SJCRH30 (cell line): ENCODE results near the gene NSRP1. TPM values are rescaled to one million over a fixed set of nuclear protein-coding genes. Genes with fewer than 3 reads are reported as not detected.

Experiments
- DNase-seq, 2 experiments: peaks; one replicate each; pipeline ENCODE4 v3.0.0-alpha.2; 2015 to 2020
- H3K27ac ChIP-seq: fragments of 250-450 bp; sonication (Bioruptor Pico); 2 replicates; pipeline ENCODE4 v1.5.1; 2020; ENCODE audit warnings: mild to moderate bottlenecking, moderate library complexity
- H3K27me3 ChIP-seq: fragments of 250-450 bp; sonication (Bioruptor Pico); 2 replicates; pipeline ENCODE4 v1.5.1; 2020; ENCODE audit warnings: mild to moderate bottlenecking, moderate library complexity
- H3K36me3 ChIP-seq: fragments of 250-450 bp; sonication (Bioruptor Pico); 2 replicates; pipeline ENCODE4 v1.5.1; 2020; ENCODE audit warnings: mild to moderate bottlenecking, moderate library complexity
- H3K4me1 ChIP-seq: fragments of 250-450 bp; sonication (Bioruptor Pico); 2 replicates; pipeline ENCODE4 v1.5.1; 2020; ENCODE audit warnings: mild to moderate bottlenecking, moderate library complexity
- H3K4me3 ChIP-seq: fragments of 250-450 bp; sonication (Bioruptor Pico); 2 replicates; pipeline ENCODE4 v1.5.1; 2020; ENCODE audit warnings: mild to moderate bottlenecking, moderate library complexity
- H3K9me3 ChIP-seq: fragments of 250-450 bp; sonication (Bioruptor Pico); replicated peaks from 2 replicates; pipeline ENCODE4 v1.5.1; 2020; ENCODE audit warnings: mild to moderate bottlenecking, moderate library complexity
- total RNA-seq: library from RNA; depleted of rRNA; stranded (reverse); fragments of >200 nt; shearing (Covaris generic); gene quantifications from 2 replicates; pipeline ENCODE4 v1.2.3, GENCODE V29; 2014; rRNA removed

Gene NSRP1
- total RNA-seq, 1 experiment from 2014 or later = 27.3 TPM

GRCh38 chr17:30230596-30231125 lies 114.0 kb downstream of the NSRP1 start:
- peaks cover 18% of the 10 kb centered on the region; the same call in 1 of the 2 replicates for H3K27me3 ChIP-seq

DNA sequence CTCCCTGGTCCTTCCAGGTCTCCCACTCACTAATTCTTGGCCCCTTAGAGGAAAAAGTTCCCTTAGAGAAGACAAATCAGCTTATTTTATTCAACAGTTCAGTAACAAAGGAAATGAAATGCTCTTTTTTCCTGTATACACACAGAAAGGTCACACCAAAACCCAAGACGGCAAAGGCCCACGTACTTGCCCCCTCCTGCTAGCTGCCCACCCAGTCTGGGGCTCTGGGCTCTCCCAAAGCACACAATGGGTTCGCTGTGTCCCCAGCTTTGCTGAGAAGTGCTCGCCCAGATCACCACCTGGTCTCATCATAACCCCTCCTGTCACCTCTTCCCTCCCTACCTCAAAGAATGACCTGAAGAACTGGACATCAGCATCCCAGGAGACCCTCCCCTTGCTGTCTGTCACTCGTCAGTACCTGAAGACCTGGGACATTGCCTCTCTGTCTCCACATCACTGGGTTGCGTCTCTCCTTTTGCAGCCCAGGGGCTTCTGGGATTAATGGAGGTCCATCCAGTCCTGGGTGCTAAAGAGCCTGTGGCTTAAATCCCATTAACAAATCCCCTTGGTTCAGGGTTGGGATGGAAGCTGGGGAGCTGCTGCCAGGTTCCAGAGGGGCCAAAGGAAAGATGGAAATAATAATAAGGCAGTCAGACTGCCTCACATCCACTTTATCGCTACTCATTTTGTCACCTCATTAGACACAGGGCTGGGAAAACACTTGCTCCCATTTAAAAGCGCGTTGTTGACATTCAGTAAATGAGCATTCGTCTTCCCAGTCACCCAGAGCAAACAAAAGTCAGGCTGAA lies 115.6 kb downstream of the NSRP1 start:
- H3K36me3 ChIP-seq = no peaks in the 10 kb centered on the region
- no peak overlapping the region for H3K27ac ChIP-seq
- H3K9me3 ChIP-seq = no peaks in the 10 kb centered on the region
- no peak overlapping the region for H3K4me3 ChIP-seq
- DNase-seq = no peak
- no peaks in the 10 kb centered on the region for H3K4me1 ChIP-seq
- H3K27me3 ChIP-seq = peaks cover 27% of the 10 kb centered on the region

More at GRCh38 chr17:30230596-30231125, 114.0 kb downstream of the NSRP1 start:
- no peaks in the 10 kb centered on the region for H3K4me1 ChIP-seq
- H3K9me3 ChIP-seq = no peaks in the 10 kb centered on the region
- no peaks in the 10 kb centered on the region for H3K36me3 ChIP-seq
- no peak overlapping the region for H3K27ac ChIP-seq
- no peak for DNase-seq
- no peak overlapping the region for H3K4me3 ChIP-seq

DNA sequence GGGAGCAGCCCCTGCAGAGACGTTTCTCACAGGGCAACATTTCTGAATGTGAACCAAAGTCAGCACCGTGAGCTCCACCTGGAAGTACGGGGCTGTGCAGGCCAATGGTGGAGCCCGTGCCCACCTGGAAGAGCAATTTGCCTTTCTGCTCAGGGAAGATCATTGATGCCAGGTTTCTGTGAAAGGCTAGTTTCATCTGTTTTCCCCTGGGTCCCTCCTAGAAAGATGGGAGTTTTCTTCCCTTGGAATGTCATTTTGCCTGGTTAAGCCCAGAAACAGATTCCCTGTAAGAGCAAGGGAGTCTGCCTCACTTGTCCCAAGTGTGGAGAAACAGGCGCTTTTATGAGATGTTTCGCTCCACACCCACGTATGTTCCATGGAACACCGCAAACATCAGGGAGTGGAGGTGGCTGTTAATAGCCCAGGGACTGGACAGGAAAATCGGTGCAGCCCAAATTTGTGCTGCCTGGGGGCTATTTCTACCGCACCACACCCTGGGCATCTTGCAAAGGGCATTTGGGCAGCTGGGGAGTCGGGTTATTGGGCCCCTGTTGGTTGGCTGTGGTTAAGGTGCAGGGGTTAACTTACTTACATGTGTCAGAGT lies 116.3 kb downstream of the NSRP1 start:
- no peak for DNase-seq
- no peak overlapping the region for H3K27ac ChIP-seq
- H3K4me3 ChIP-seq = no peak overlapping the region
- no peaks in the 10 kb centered on the region for H3K36me3 ChIP-seq
- peaks cover 27% of the 10 kb centered on the region for H3K27me3 ChIP-seq
- no peaks in the 10 kb centered on the region for H3K9me3 ChIP-seq
- H3K4me1 ChIP-seq = no peaks in the 10 kb centered on the region

DNA sequence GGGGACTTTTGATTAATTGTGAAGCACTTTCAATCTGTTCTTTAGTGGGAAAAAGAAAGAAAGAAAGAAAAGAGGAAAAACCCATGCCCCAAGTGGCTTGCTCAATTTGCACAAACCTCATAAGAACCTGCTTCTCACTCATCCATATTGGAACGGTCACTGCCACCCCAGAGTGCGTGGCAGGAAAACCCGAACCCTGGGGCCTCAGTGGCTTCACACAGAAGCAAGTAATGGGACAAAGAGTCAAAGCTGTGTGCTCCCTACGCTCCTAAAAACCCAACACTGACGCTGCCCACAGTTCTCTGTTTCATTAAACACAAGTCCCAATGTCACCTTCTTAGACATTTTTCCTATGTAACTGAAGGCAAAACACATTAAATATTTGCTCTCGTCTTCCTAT lies 117.7 kb downstream of the NSRP1 start:
- H3K9me3 ChIP-seq = no peaks in the 10 kb centered on the region
- H3K4me3 ChIP-seq = no peak overlapping the region
- no peak for DNase-seq
- H3K27ac ChIP-seq = no peak overlapping the region
- H3K27me3 ChIP-seq = peaks cover 27% of the 10 kb centered on the region
- H3K4me1 ChIP-seq = peaks cover 2% of the 10 kb centered on the region; the same call in 1 of the 2 replicates
- no peaks in the 10 kb centered on the region for H3K36me3 ChIP-seq

GRCh38 chr17:30234964-30235363 lies 118.3 kb downstream of the NSRP1 start:
- no peak for DNase-seq
- Histone ChIP-seq H3K36me3 (no peaks in the 10 kb centered on the region), H3K27me3 (peaks cover 27% of the 10 kb centered on the region), H3K4me1 (peaks cover 2% of the 10 kb centered on the region; the same call in 1 of the 2 replicates), H3K27ac (no peak overlapping the region), H3K9me3 (no peaks in the 10 kb centered on the region), H3K4me3 (no peak overlapping the region)

- Histone ChIP-seq H3K4me1 (peaks cover 2% of the 10 kb centered on the region; the same call in 1 of the 2 replicates), H3K27ac (no peak within 1 kb of the TSS), H3K36me3 (no peaks in the 10 kb centered on the region), H3K27me3 (peaks cover 27% of the 10 kb centered on the region), H3K9me3 (no peaks in the 10 kb centered on the region), H3K4me3 (peak within 1 kb of the TSS; percentile 41)
- peak in 1 of 2 experiments; percentile 22 for DNase-seq
Measured at GRCh38 chr17:30235386-30236296, 119.0 kb downstream of the NSRP1 start, which contains the start of gene SLC6A4. Gene SLC6A4 (minus strand): TSS chr17:30235697. CDS start chr17:30221958, 13,739 bp downstream.

Other genes starting within 250 kb of the NSRP1 start
- 29.9 and 34.8 TPM in 2 replicates for gene SSH2, start 186.6 kb upstream of the NSRP1 start, total RNA-seq
- 0.15 TPM in 1 of 2 replicates, not detected in the other for gene EFCAB5, start 175.2 kb upstream of the NSRP1 start, total RNA-seq
- 0.16 TPM in 1 of 2 replicates, not detected in the other for gene SLC6A4, start 118.9 kb downstream of the NSRP1 start, total RNA-seq
- 92.6 and 92.8 TPM in 2 replicates for gene BLMH, start 175.1 kb downstream of the NSRP1 start, total RNA-seq
- gene TMIGD1, start 217.2 kb downstream of the NSRP1 start, total RNA-seq = not detected in 2 replicates